UCSD-AML1 (cell line): ENCODE data around the gene GMPS.

Experiments used
- DNase-seq: peaks from one replicate; lab custom pipeline; 2025; ENCODE audit not compliant: unreplicated experiment; lab: John Stamatoyannopoulos, UW

Gene GMPS

GRCh38 chr3:155991212-155991611, 120.8 kb downstream of the GMPS start:
- DNase-seq = no peak

- DNase-seq = no peak
Observed at GRCh38 chr3:155991847-155992246, 121.4 kb downstream of the GMPS start.
